Smooth muscle cell (in vitro differentiated cells): ENCODE measurements around the gene TBC1D24. TPM values are rescaled to one million over a fixed set of nuclear protein-coding genes. Genes with fewer than 3 reads are reported as not detected.

Experiments used
- DNase-seq: peaks from one replicate; lab custom pipeline; 2025; ENCODE audit not compliant: unreplicated experiment; lab: John Stamatoyannopoulos, UW
- H2AFZ ChIP-seq: fragments of 200-600 bp; sonication (generic); 2 replicates; pipeline ENCODE4 v1.6.0; 2016; ENCODE audit warnings: antibody characterized with exemption, low read depth, mild to moderate bottlenecking
- H3F3A ChIP-seq: fragments of 200-600 bp; sonication (generic); 2 replicates; pipeline ENCODE4 v1.6.0; 2017; ENCODE audit warnings: antibody characterized with exemption, low read depth
- H3K27ac ChIP-seq: fragments of 200-600 bp; sonication (generic); 2 replicates; pipeline ENCODE4 v1.5.1; 2016; ENCODE audit warnings: low read depth, mild to moderate bottlenecking
- H3K27me3 ChIP-seq: fragments of 200-600 bp; sonication (generic); 2 replicates; pipeline ENCODE4 v1.6.1; 2016; ENCODE audit warnings: low read depth, mild to moderate bottlenecking
- H3K36me3 ChIP-seq: fragments of 200-600 bp; sonication (generic); 2 replicates; pipeline ENCODE4 v1.5.1; 2016; ENCODE audit warnings: low read depth
- H3K4me1 ChIP-seq: fragments of 200-600 bp; sonication (generic); 2 replicates; pipeline ENCODE4 v1.5.1; 2016; ENCODE audit warnings: low read depth
- H3K4me2 ChIP-seq: fragments of 200-600 bp; sonication (generic); 2 replicates; pipeline ENCODE4 v1.6.0; 2016; ENCODE audit warnings: mild to moderate bottlenecking
- H3K4me3 ChIP-seq: fragments of 200-600 bp; sonication (generic); 2 replicates; pipeline ENCODE4 v1.5.1; 2016; ENCODE audit warnings: mild to moderate bottlenecking
- H3K79me2 ChIP-seq: fragments of 200-600 bp; sonication (generic); 2 replicates; pipeline ENCODE4 v1.6.0; 2016; ENCODE audit warnings: low read depth, mild to moderate bottlenecking
- H3K9ac ChIP-seq: fragments of 200-600 bp; sonication (generic); 2 replicates; pipeline ENCODE4 v1.6.0; 2016; ENCODE audit warnings: low read depth
- H3K9me3 ChIP-seq: fragments of 200-600 bp; sonication (generic); replicated peaks from 2 replicates; pipeline ENCODE4 v1.5.1; 2016; ENCODE audit warnings: low read depth
- H4K20me1 ChIP-seq: fragments of 200-600 bp; sonication (generic); 2 replicates; pipeline ENCODE4 v1.6.0; 2016; ENCODE audit warnings: low read depth
- WGBS: methylation state at CpG from one replicate; pipeline ENCODE4 v1.1.7; 2016; ENCODE audit warnings: low lambda C conversion rate; 5-methylcytosine and 5-hydroxymethylcytosine counted together
- polyA plus RNA-seq: library from polyadenylated mRNA; unstranded; fragments of >200 nt; fragmentation: Nextera tagmentation; extraction: Ambion mirVana; gene quantifications from 2 replicates; pipeline ENCODE4 v1.2.1, GENCODE V29; 2016
- total RNA-seq: library from RNA; depleted of rRNA; stranded (reverse); fragments of >200 nt; gene quantifications from 2 replicates; pipeline ENCODE4 v1.2.3, GENCODE V29; 2014
- TF ChIP-seq, protein P1 (sequence below): fragments of 200-600 bp; sonication (generic); IDR thresholded peaks from 2 replicates; pipeline ENCODE4 v1.5.1; 2017; ENCODE audit warnings: borderline replicate concordance, mild to moderate bottlenecking, antibody characterized with exemption; ENCODE audit not compliant: insufficient read depth, poor library complexity, severe bottlenecking

TBC1D24 gene
- total and polyA plus RNA-seq, 2 experiments from 2014 or later: 5.5 to 9.2 TPM

DNA sequence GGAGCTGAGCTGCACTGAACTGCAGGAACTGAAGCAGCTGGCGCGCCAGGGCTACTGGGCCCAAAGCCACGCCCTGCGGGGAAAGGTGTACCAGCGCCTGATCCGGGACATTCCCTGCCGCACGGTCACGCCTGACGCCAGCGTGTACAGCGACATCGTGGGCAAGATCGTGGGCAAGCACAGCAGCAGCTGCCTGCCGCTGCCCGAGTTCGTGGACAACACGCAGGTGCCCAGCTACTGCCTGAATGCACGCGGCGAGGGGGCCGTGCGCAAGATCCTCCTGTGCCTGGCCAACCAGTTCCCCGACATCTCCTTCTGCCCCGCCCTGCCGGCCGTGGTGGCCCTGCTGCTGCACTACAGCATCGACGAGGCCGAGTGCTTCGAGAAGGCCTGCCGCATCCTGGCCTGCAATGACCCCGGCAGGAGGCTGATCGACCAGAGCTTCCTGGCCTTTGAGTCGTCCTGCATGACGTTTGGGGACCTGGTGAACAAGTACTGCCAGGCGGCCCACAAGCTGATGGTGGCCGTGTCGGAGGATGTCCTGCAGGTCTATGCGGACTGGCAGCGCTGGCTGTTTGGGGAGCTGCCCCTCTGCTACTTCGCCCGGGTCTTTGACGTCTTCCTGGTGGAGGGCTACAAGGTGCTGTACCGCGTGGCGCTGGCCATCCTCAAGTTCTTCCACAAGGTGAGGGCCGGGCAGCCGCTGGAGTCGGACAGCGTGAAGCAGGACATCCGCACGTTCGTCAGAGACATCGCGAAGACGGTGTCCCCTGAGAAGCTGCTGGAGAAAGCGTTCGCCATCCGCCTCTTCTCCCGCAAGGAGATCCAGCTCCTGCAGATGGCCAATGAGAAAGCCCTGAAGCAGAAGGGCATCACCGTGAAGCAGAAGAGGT is 21.5 kb downstream of the TBC1D24 start:
- DNase-seq: no peak
- H3K4me3 ChIP-seq: no peak overlapping the region
- H3K4me2 ChIP-seq: no peak overlapping the region
- no peaks in the 10 kb centered on the region for H3K4me1 ChIP-seq
- H3K79me2 ChIP-seq: no peaks in the 10 kb centered on the region
- no peak overlapping the region for H3K27ac ChIP-seq
- no peaks in the 10 kb centered on the region for H3F3A ChIP-seq
- H3K27me3 ChIP-seq: no peaks in the 10 kb centered on the region
- H3K9ac ChIP-seq: no peak overlapping the region
- no peaks in the 10 kb centered on the region for H4K20me1 ChIP-seq
- H2AFZ ChIP-seq: no peak overlapping the region
- H3K36me3 ChIP-seq: no peaks in the 10 kb centered on the region
- 98% methylated on average over 62 of the region's 62 CpGs for WGBS
- H3K9me3 ChIP-seq: no peaks in the 10 kb centered on the region
- TF ChIP-seq, protein P1, sequence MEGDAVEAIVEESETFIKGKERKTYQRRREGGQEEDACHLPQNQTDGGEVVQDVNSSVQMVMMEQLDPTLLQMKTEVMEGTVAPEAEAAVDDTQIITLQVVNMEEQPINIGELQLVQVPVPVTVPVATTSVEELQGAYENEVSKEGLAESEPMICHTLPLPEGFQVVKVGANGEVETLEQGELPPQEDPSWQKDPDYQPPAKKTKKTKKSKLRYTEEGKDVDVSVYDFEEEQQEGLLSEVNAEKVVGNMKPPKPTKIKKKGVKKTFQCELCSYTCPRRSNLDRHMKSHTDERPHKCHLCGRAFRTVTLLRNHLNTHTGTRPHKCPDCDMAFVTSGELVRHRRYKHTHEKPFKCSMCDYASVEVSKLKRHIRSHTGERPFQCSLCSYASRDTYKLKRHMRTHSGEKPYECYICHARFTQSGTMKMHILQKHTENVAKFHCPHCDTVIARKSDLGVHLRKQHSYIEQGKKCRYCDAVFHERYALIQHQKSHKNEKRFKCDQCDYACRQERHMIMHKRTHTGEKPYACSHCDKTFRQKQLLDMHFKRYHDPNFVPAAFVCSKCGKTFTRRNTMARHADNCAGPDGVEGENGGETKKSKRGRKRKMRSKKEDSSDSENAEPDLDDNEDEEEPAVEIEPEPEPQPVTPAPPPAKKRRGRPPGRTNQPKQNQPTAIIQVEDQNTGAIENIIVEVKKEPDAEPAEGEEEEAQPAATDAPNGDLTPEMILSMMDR: no peak

DNA sequence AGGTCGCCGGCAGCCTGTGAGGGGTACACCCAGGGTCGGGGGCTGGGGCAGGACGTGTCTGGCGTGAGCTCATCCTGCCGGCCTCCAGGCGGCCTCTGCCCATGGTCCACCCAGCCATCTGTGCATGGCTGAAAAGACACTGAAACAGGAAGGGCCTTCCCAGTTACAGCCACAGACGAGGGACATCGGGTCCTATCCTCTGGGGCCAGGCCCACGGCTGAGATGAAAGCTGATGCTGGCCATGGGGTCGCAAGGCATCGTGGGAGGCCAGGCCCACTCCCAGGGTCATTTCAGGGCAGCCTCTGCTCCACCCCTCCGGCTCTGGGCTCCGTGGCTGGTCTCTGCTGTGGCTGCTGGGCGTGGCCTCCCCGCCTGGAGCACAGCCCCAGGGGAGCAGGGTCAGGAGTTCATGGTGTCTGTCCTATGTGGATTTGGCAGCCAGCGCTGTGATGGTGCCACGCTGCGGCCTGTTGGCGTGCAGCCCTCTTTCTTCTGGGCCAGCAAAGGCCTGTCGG is 22.2 kb downstream of the TBC1D24 start:
- H3K9me3 ChIP-seq: no peaks in the 10 kb centered on the region
- DNase-seq: no peak
- no peaks in the 10 kb centered on the region for H3K36me3 ChIP-seq
- no peak overlapping the region for H2AFZ ChIP-seq
- WGBS: 92% methylated on average over 21 of the region's 21 CpGs
- no peaks in the 10 kb centered on the region for H3F3A ChIP-seq
- no peaks in the 10 kb centered on the region for H4K20me1 ChIP-seq
- TF ChIP-seq, protein P1: no peak
- no peak overlapping the region for H3K4me3 ChIP-seq
- no peak overlapping the region for H3K27ac ChIP-seq
- no peaks in the 10 kb centered on the region for H3K79me2 ChIP-seq
- no peak overlapping the region for H3K9ac ChIP-seq
- H3K27me3 ChIP-seq: no peaks in the 10 kb centered on the region
- no peak overlapping the region for H3K4me2 ChIP-seq
- no peaks in the 10 kb centered on the region for H3K4me1 ChIP-seq

DNA sequence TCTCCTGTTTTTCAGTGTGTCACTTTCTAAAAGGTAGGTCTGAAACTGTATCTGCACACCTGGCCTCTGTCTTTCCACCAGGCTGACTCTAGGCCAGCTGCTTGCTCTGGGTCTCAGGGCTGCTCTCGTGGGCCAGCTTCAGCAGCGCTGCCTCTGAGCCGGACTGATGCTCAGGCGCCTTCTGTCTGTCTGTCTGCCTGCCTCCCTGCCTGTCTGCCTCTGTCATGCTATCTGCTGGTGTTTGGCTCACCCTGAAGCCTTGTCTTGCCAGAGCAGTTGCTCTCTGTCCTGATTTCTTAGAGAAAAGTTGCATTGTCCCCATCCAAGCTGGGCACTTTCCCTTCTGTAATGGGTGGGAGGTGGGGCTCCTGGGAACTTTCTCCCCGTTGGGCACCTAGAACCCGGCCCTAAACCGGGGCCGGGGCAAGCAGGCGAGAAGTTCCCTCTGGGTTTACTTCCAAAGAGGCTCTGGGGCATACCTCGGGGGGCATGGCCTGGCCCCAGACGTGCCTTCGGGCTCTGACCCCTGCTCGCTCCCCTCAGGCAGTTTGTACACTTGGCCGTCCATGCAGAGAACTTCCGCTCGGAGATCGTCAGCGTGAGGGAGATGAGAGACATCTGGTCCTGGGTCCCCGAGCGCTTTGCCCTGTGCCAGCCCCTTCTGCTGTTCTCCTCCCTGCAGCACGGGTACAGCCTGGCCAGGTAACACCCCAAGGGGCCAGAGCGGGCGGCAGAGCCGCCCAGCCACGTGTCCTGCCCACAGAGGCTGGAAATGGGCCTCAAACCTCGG is 23.0 kb downstream of the TBC1D24 start:
- Histone ChIP-seq H3K79me2 (no peaks in the 10 kb centered on the region), H3K27ac (no peak overlapping the region), H4K20me1 (no peaks in the 10 kb centered on the region), H3F3A (no peaks in the 10 kb centered on the region), H2AFZ (no peak overlapping the region), H3K4me3 (no peak overlapping the region), H3K4me1 (no peaks in the 10 kb centered on the region), H3K27me3 (no peaks in the 10 kb centered on the region), H3K36me3 (no peaks in the 10 kb centered on the region), H3K9ac (no peak overlapping the region), H3K4me2 (no peak overlapping the region), H3K9me3 (no peaks in the 10 kb centered on the region)
- TF ChIP-seq, protein P1: no peak
- no peak for DNase-seq
- 97% methylated on average over 26 of the region's 26 CpGs for WGBS
